ENCODE measurements around the gene ASCL2. TPM values are rescaled to one million over a fixed set of nuclear protein-coding genes. Genes with fewer than 3 reads are reported as not detected.
A peak's percentile ranks its signal among the peaks of the same experiment; 100 is the strongest.

ASCL2 gene
- total and polyA plus RNA-seq, 2 experiments from 2014 or later: 5.6 to 7.9 TPM

DNA sequence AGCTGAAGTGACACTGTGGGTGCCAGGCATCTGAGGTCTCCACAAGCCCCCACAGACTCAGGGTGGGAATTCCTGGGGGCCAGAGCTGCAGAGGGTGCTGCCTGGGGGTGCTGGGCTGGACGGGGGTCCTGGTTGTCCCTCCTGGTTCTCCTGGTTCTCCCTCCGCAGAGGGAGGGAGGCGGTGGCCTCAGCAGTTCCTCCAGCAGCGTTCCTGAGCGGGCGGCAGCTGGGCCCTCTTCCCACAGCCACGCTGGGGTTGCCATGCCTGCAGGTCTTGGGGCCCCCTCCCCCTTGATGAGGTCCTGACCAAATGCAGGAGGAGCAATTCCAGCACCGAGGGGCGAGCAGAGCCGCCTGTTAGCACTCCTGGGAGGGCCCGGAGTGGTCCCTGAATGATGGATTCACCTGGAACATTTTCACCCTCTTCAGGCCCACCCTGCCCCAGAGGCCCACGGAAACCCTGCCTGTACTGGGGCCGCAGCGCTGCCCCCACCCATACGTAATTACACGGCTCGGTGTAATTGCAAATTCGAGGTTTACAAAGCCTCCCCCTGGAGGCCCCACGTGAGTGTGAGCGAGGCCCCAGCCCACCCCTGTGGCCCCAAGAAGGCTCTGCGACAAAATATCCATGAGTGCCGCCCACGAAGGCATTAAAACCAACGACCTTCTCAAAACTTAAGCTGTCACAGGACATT lies 30.7 kb upstream of the ASCL2 start:
- TF ChIP-seq CTCF (IDR thresholded peaks at IDR 0.05; ENCODE audit: poor library complexity): no peak
- TF ChIP-seq EZH2phosphoT487 (IDR thresholded peaks at IDR 0.05; ENCODE audit: low read depth, severe bottlenecking, unreplicated experiment): no peak
- TF ChIP-seq EZH2 (IDR thresholded peaks at IDR 0.05; ENCODE audit: borderline replicate concordance): no peak
- no peak overlapping the region for H2AFZ ChIP-seq
- H3K9me2 ChIP-seq (replicated peaks; ENCODE audit: insufficient read depth): no peaks in the 10 kb centered on the region
- no peak overlapping the region for H3K4me2 ChIP-seq
- no peaks in the 10 kb centered on the region for H4K20me1 ChIP-seq (ENCODE audit: insufficient read depth, poor library complexity, severe bottlenecking)
- WGBS (ENCODE audit: low lambda C conversion rate, missing lambda C conversion rate): 87% methylated on average over 20 of the region's 24 CpGs
- no peak overlapping the region for H3K4me3 ChIP-seq
- no peaks in the 10 kb centered on the region for H3K36me3 ChIP-seq (replicated peaks; ENCODE audit: insufficient read depth, low read depth)
- H3K9me3 ChIP-seq (ENCODE audit: low read depth): no peaks in the 10 kb centered on the region
- H3K4me1 ChIP-seq (ENCODE audit: insufficient read depth): peaks cover 56% of the 10 kb centered on the region
- no peaks in the 10 kb centered on the region for H3K79me2 ChIP-seq
- no peak for DNase-seq (ENCODE audit: low spot score)
- H3K27me3 ChIP-seq: no peaks in the 10 kb centered on the region
- H3K27ac ChIP-seq: peak overlapping the region; percentile 99

- Histone ChIP-seq H4K20me1 (ENCODE audit: insufficient read depth, poor library complexity, severe bottlenecking) (no peaks in the 10 kb centered on the region), H3K4me3 (no peak overlapping the region), H3K36me3 (replicated peaks; ENCODE audit: insufficient read depth, low read depth) (no peaks in the 10 kb centered on the region), H3K79me2 (no peaks in the 10 kb centered on the region), H3K27ac (no peak overlapping the region), H3K9me2 (replicated peaks; ENCODE audit: insufficient read depth) (no peaks in the 10 kb centered on the region), H3K27me3 (no peaks in the 10 kb centered on the region), H2AFZ (no peak overlapping the region), H3K9me3 (ENCODE audit: low read depth) (no peaks in the 10 kb centered on the region), H3K4me1 (ENCODE audit: insufficient read depth) (peaks cover 51% of the 10 kb centered on the region), H3K4me2 (no peak overlapping the region)
- DNase-seq (ENCODE audit: low spot score): no peak
- WGBS (ENCODE audit: low lambda C conversion rate, missing lambda C conversion rate): 96% methylated on average over 14 of the region's 19 CpGs
- TF ChIP-seq EZH2 (IDR thresholded peaks at IDR 0.05; ENCODE audit: borderline replicate concordance) (no peak), EZH2phosphoT487 (IDR thresholded peaks at IDR 0.05; ENCODE audit: low read depth, severe bottlenecking, unreplicated experiment) (no peak), CTCF (IDR thresholded peaks at IDR 0.05; ENCODE audit: poor library complexity) (no peak)
These were observed 30.0 kb upstream of the ASCL2 start for GRCh38 chr11:2300290-2300935.

DNA sequence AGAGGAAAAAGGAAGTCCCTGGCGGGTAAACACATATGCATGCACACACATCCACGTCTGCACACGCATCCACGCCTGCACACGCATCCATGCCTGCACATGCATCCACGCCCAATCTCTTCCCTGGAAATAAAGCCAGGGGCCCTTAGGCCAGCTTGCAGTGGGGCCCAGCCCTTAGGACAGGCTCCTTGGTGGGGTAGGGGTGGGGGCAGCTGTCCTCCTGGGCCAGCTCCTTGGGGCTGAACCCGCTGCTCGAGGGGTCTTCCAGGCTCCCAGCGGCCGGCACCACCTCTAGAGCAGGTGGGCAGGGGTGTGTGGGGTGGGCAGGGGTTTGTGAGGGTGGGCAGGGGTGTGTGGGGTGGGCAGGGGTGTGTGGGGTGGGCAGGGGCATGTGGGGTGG lies 29.4 kb upstream of the ASCL2 start:
- no peaks in the 10 kb centered on the region for H4K20me1 ChIP-seq (ENCODE audit: insufficient read depth, poor library complexity, severe bottlenecking)
- TF ChIP-seq EZH2phosphoT487 (IDR thresholded peaks at IDR 0.05; ENCODE audit: low read depth, severe bottlenecking, unreplicated experiment) (no peak), EZH2 (IDR thresholded peaks at IDR 0.05; ENCODE audit: borderline replicate concordance) (no peak), CTCF (IDR thresholded peaks at IDR 0.05; ENCODE audit: poor library complexity) (no peak)
- no peak overlapping the region for H3K4me2 ChIP-seq
- 71% methylated on average over 8 of the region's 10 CpGs for WGBS (ENCODE audit: low lambda C conversion rate, missing lambda C conversion rate)
- no peak overlapping the region for H3K4me3 ChIP-seq
- no peaks in the 10 kb centered on the region for H3K79me2 ChIP-seq
- H3K36me3 ChIP-seq (replicated peaks; ENCODE audit: insufficient read depth, low read depth): no peaks in the 10 kb centered on the region
- no peak overlapping the region for H3K27ac ChIP-seq
- H3K4me1 ChIP-seq (ENCODE audit: insufficient read depth): peaks cover 45% of the 10 kb centered on the region
- H3K9me3 ChIP-seq (ENCODE audit: low read depth): no peaks in the 10 kb centered on the region
- no peak overlapping the region for H2AFZ ChIP-seq
- H3K27me3 ChIP-seq: no peaks in the 10 kb centered on the region
- no peak for DNase-seq (ENCODE audit: low spot score)
- H3K9me2 ChIP-seq (replicated peaks; ENCODE audit: insufficient read depth): no peaks in the 10 kb centered on the region

All from hepatocyte (in vitro differentiated cells).